K562 (cell line): ENCODE measurements around the gene FERMT3. TPM values are rescaled to one million over a fixed set of nuclear protein-coding genes. Genes with fewer than 3 reads are reported as not detected.
A peak's percentile ranks its signal among the peaks of the same experiment; 100 is the strongest.

Experiments used
- BRF2 ChIP-seq: IDR thresholded peaks from 3 replicates; pipeline ENCODE4 v1.6.1; 2011; ENCODE audit warnings: borderline replicate concordance, mild to moderate bottlenecking; ENCODE audit not compliant: insufficient read length, insufficient read depth
- CREB5 ChIP-seq: fragments of 250-450 bp; sonication (Bioruptor Pico); IDR thresholded peaks from 2 replicates; pipeline ENCODE4 v1.5.0; 2020; ENCODE audit warnings: mild to moderate bottlenecking
- ETS1 ChIP-seq: conservative IDR thresholded peaks from 2 replicates; pipeline ENCODE4 v1.6.1; 2011; ENCODE audit warnings: low read depth, mild to moderate bottlenecking, low read length; ENCODE audit not compliant: control insufficient read depth
- FOXK2 ChIP-seq, 2 experiments: fragments of 450-650 bp; IDR thresholded peaks in 1 of 2; conservative IDR thresholded peaks in 1 of 2; 2 replicates each; pipeline ENCODE4 v1.6.1; 2016; ENCODE audit warnings: low read depth in 2 of 2, mild to moderate bottlenecking in 1 of 2
- GTF2F1 ChIP-seq: IDR thresholded peaks from 2 replicates; pipeline ENCODE4 v1.6.1; 2011; ENCODE audit warnings: low read depth, low read length, improper control_type of control experiment
- NR0B1 ChIP-seq: fragments of 450-650 bp; IDR thresholded peaks from one replicate; pipeline ENCODE4 v1.6.1; 2018; ENCODE audit warnings: mild to moderate bottlenecking, moderate library complexity; ENCODE audit not compliant: partially characterized antibody
- OTX1 ChIP-seq: fragments of 450-650 bp; formaldehyde crosslinking; IDR thresholded peaks from 2 replicates; pipeline ENCODE4 v1.4.0; 2022; ENCODE audit warnings: mild to moderate bottlenecking
- PCBP2 ChIP-seq: fragments of 200-400 bp; formaldehyde crosslinking; IDR thresholded peaks from 2 replicates; pipeline ENCODE4 v1.6.1; 2018; ENCODE audit warnings: low read length, low read depth, mild to moderate bottlenecking, moderate library complexity; ENCODE audit not compliant: poor library complexity, severe bottlenecking
- POLR2A ChIP-seq: fragments of 450-650 bp; conservative IDR thresholded peaks from 2 replicates; pipeline ENCODE4 v1.6.1; 2016
- PPARD ChIP-seq: fragments of 250-450 bp; sonication (Bioruptor Pico); IDR thresholded peaks from 2 replicates; pipeline ENCODE4 v1.8.0; 2022; ENCODE audit warnings: inconsistent platforms, mild to moderate bottlenecking, moderate library complexity
- PRPF4 ChIP-seq: fragments of 200-400 bp; formaldehyde crosslinking; IDR thresholded peaks from one replicate; pipeline ENCODE4 v1.6.1; 2017; ENCODE audit warnings: low read length, low read depth, mild to moderate bottlenecking; ENCODE audit not compliant: insufficient read depth, poor library complexity, severe bottlenecking
- RBM34 ChIP-seq: fragments of 200-400 bp; formaldehyde crosslinking; IDR thresholded peaks from 2 replicates; pipeline ENCODE4 v1.6.1; 2018; ENCODE audit warnings: low read length, borderline replicate concordance; ENCODE audit not compliant: insufficient read depth
- SAFB ChIP-seq: fragments of 200-400 bp; formaldehyde crosslinking; IDR thresholded peaks from 2 replicates; pipeline ENCODE4 v1.6.1; 2017; ENCODE audit warnings: low read depth, low read length, borderline replicate concordance
- SIN3B ChIP-seq: fragments of 450-650 bp; IDR thresholded peaks from 2 replicates; pipeline ENCODE4 v1.6.1; 2017; ENCODE audit warnings: low read depth, mild to moderate bottlenecking, moderate library complexity
- SMAD1 ChIP-seq: fragments of 150-350 bp; IDR thresholded peaks from 2 replicates; pipeline ENCODE4 v1.6.1; 2014; ENCODE audit warnings: low read length, low read depth; ENCODE audit not compliant: partially characterized antibody
- SMAD4 ChIP-seq: fragments of 250-450 bp; sonication (Bioruptor Pico); conservative IDR thresholded peaks from 2 replicates; pipeline ENCODE4 v1.8.0; 2021; ENCODE audit warnings: inconsistent platforms, mild to moderate bottlenecking, moderate library complexity
- SRF ChIP-seq, 2 experiments: fragments of 250-450, 450-650 bp in 1 of 2; sonication (Bioruptor Pico) in 1 of 2; sonication (generic) in 1 of 2; formaldehyde crosslinking; IDR thresholded peaks; 2 replicates each; pipeline versions ENCODE4 v1.5.0 to v1.5.1; 2020 to 2022; ENCODE audit warnings: mild to moderate bottlenecking in 1 of 2, missing genetic modification reagents in 1 of 2
- TEAD4 ChIP-seq, 2 experiments: sonication (generic) in 1 of 2; formaldehyde crosslinking in 1 of 2; IDR thresholded peaks; 2 replicates each; pipeline versions ENCODE4 v1.6.1 to v1.8.0; 2012 to 2022; ENCODE audit warnings: borderline replicate concordance in 1 of 2, inconsistent platforms in 1 of 2, low read length in 1 of 2, mild to moderate bottlenecking in 1 of 2, missing genetic modification reagents in 1 of 2
- U2AF2 ChIP-seq: fragments of 200-400 bp; formaldehyde crosslinking; optimal IDR thresholded peaks from 2 replicates; pipeline ENCODE3; 2017; ENCODE audit warnings: low read depth, mild to moderate bottlenecking, low read length
- ZNF347 ChIP-seq: fragments of 450-650 bp; formaldehyde crosslinking; IDR thresholded peaks from 2 replicates; pipeline ENCODE4 v1.4.0; 2020; ENCODE audit warnings: low read depth, mild to moderate bottlenecking, moderate library complexity
- polyA plus RNA-seq, 8 experiments: library from polyadenylated mRNA; depleted of rRNA in 4 of 8; stranded (reverse) in 5 of 8; unstranded in 3 of 8; fragments of >200 nt; fragmentation: Nextera tagmentation in 2 of 8; fragmentation: Illumina TruSeq in 1 of 8; extraction: Ambion mirVana in 2 of 8; extraction: Trizol in 1 of 8; gene quantifications; 2 replicates each; pipeline versions ENCODE4 v1.2.1 to v1.2.3, GENCODE V29; 2011 to 2014; ENCODE audit warnings: inconsistent platforms in 1 of 8, missing spikeins in 1 of 8
- total RNA-seq, 7 experiments: library from RNA; depleted of rRNA in 6 of 7; stranded (reverse); fragments of >200 nt in 6 of 7; fragmentation: Illumina TruSeq in 2 of 7; extraction: Trizol in 2 of 7; gene quantifications; 2 replicates each; pipeline versions ENCODE4 v1.2.1 to v1.2.3, GENCODE V29; 2011 to 2021; ENCODE audit warnings: low replicate concordance in 1 of 7

The FERMT3 gene
- total and polyA plus RNA-seq, 9 of the 15 experiments (the other 6 are each of a cell fraction or from before 2014, with no cell fraction given), result 3.2 to 275 (median 79.7) TPM

- peak; percentile 93 for TF ChIP-seq ETS1
- TF ChIP-seq U2AF2, result no peak
- no peak for TF ChIP-seq NR0B1
- TF ChIP-seq OTX1 (CRISPR knock-in tag), result no peak
- 0 out of 4 replicates have a peak, but pooled peaks of 1 of the 2 experiments have one; percentile 24 for TF ChIP-seq SRF (CRISPR knock-in tag; IDR thresholded peaks at IDR 0.05)
- no peak for TF ChIP-seq PPARD (CRISPR knock-in tag)
- TF ChIP-seq PCBP2, result peak; percentile 10
- TF ChIP-seq SAFB, result peak; percentile 92
- no peak for TF ChIP-seq SMAD4 (CRISPR knock-in tag)
- TF ChIP-seq POLR2A, result peak; percentile 81
- no peak for TF ChIP-seq PRPF4
- 0 out of 2 replicates have a peak, but pooled peaks have one; percentile 5 for TF ChIP-seq TEAD4 (IDR thresholded peaks at IDR 0.05; ENCODE audit: low read length)
- TF ChIP-seq TEAD4 (CRISPR knock-in tag; IDR thresholded peaks at IDR 0.05; ENCODE audit: borderline replicate concordance), result peak; percentile 16; the same call in 1 of the 2 replicates
- TF ChIP-seq RBM34, result no peak
- TF ChIP-seq CREB5, result no peak
- peak; percentile 84 to 86 for TF ChIP-seq FOXK2 (conservative IDR thresholded peaks at IDR 0.05 in 1 of 2, IDR thresholded peaks at IDR 0.05 in 1 of 2; ENCODE audit: low read depth in 2 of 2)
- no peak for TF ChIP-seq BRF2
- no peak for TF ChIP-seq SMAD1
- no peak for TF ChIP-seq ZNF347 (CRISPR knock-in tag)
- TF ChIP-seq GTF2F1, result no peak
- peak; percentile 60; the same call in 1 of the 2 replicates for TF ChIP-seq SIN3B
These were observed 40.5 kb upstream of the FERMT3 start, which contains the start of gene MACROD1 (continued) for GRCh38 chr11:64165842-64166635.
